HCT116 (cell line): ENCODE measurements around the gene RBKS. TPM values are rescaled to one million over a fixed set of nuclear protein-coding genes. Genes with fewer than 3 reads are reported as not detected.

ENCODE experiments used
- ATAC-seq: fragments of 200-7000 bp; cut with Tn5 transposase; 2 replicates; pipeline ENCODE4 v1.9.1; 2020; ENCODE audit warnings: mild to moderate bottlenecking, moderate library complexity
- BruUV-seq: library from RNA; stranded (reverse); fragments of 400-500 nt; replicated peaks from 2 replicates; lab custom pipeline; 2021; lab: Mats Ljungman, UMichigan
- CTCF ChIA-PET: fragments of 300-600 bp; sonication (Branson Sonifier 250); formaldehyde crosslinking; loops from one replicate; lab custom pipeline; 2021; ENCODE audit warnings: antibody characterized with exemption; lab: Charles Lee
- POLR2A ChIA-PET: fragments of 300-600, 350-600 bp; sonication (Branson Sonifier 250); formaldehyde crosslinking; loops from one replicate; lab custom pipeline; 2021; ENCODE audit warnings: antibody characterized with exemption; lab: Charles Lee
- RAD21 ChIA-PET, 2 experiments: fragments of 300-600 bp; sonication (Branson Sonifier 250); formaldehyde crosslinking; loops; one replicate each; lab custom pipeline; 2023; ENCODE audit warnings: low total read pairs in 2 of 2; ENCODE audit not compliant: uncharacterized antibody in 2 of 2, unreplicated experiment in 2 of 2, low non-redundant PET in 1 of 2; lab: Charles Lee
- DNase-seq: peaks from one replicate; pipeline ENCODE4 v3.0.0-alpha.2; 2010; ENCODE audit warnings: low read depth, low spot score
- H2AFZ ChIP-seq: fragments of 200-600 bp; shearing (Covaris generic), sonication (generic); 2 replicates; pipeline ENCODE4 v1.6.1; 2017; ENCODE audit warnings: low read depth, mixed run types, mixed read lengths, antibody characterized with exemption, low read length; ENCODE audit not compliant: poor library complexity, severe bottlenecking
- H3K27ac ChIP-seq: 2 replicates; pipeline ENCODE4 v1.5.1; 2012; ENCODE audit warnings: low read depth, low read length
- H3K27me3 ChIP-seq: fragments of 200-600 bp; sonication (generic); 2 replicates; pipeline ENCODE4 v1.6.1; 2016; ENCODE audit warnings: mixed run types, low read length, mixed read lengths; ENCODE audit not compliant: insufficient read depth
- H3K36me3 ChIP-seq, 2 experiments: fragments of 200-500 bp in 1 of 2; fragments of 200-600 bp in 1 of 2; sonication (Bioruptor generic) in 1 of 2; sonication (generic) in 1 of 2; 2 replicates each; pipeline versions ENCODE4 v1.5.1 to v1.6.1; 2014 to 2016; ENCODE audit warnings: low read length in 2 of 2, inconsistent platforms in 1 of 2, mixed read lengths in 1 of 2, mixed run types in 1 of 2; ENCODE audit not compliant: insufficient read depth in 2 of 2, control insufficient read depth in 1 of 2
- H3K4me1 ChIP-seq, 2 experiments: fragments of 200-600 bp in 1 of 2; sonication (generic) in 1 of 2; 2 replicates each; pipeline versions ENCODE4 v1.5.1 to v1.6.1; 2012 to 2017; ENCODE audit warnings: low read length in 2 of 2, inconsistent platforms in 1 of 2, mild to moderate bottlenecking in 1 of 2, mixed read lengths in 1 of 2, mixed run types in 1 of 2, moderate library complexity in 1 of 2; ENCODE audit not compliant: insufficient read depth in 2 of 2, control insufficient read depth in 1 of 2
- H3K4me2 ChIP-seq: fragments of 200-600 bp; sonication (generic); 2 replicates; pipeline ENCODE4 v1.6.1; 2017; ENCODE audit warnings: mixed run types, low read length, mixed read lengths
- H3K4me3 ChIP-seq, 2 experiments: fragments of 200-600 bp in 1 of 2; sonication (generic) in 1 of 2; replicated peaks in 1 of 2; 2 replicates each; pipeline ENCODE4 v1.5.1; 2011 to 2016; ENCODE audit warnings: low read length in 2 of 2, control low read depth in 1 of 2, low read depth in 1 of 2, mild to moderate bottlenecking in 1 of 2, mixed read lengths in 1 of 2, mixed run types in 1 of 2
- H3K79me2 ChIP-seq: fragments of 200-600 bp; sonication (generic); 2 replicates; pipeline ENCODE4 v1.6.1; 2017; ENCODE audit warnings: mild to moderate bottlenecking, mixed run types, low read length, moderate library complexity, mixed read lengths; ENCODE audit not compliant: insufficient read depth
- H3K9ac ChIP-seq: fragments of 200-600 bp; sonication (generic); 2 replicates; pipeline ENCODE4 v1.6.1; 2016; ENCODE audit warnings: low read length, mixed read lengths
- H3K9me2 ChIP-seq: fragments of 200-600 bp; sonication (generic), shearing (Covaris generic); 2 replicates; pipeline ENCODE4 v1.6.1; 2017; ENCODE audit warnings: mixed run types, mild to moderate bottlenecking, moderate library complexity; ENCODE audit not compliant: insufficient read depth
- H3K9me3 ChIP-seq, 2 experiments: fragments of 200-500 bp in 1 of 2; fragments of 200-600 bp in 1 of 2; sonication (Bioruptor generic) in 1 of 2; sonication (generic) in 1 of 2; 2 replicates each; pipeline ENCODE4 v1.6.1; 2014 to 2017; ENCODE audit warnings: low read length in 2 of 2, mixed read lengths in 2 of 2, inconsistent platforms in 1 of 2, low read depth in 1 of 2, mild to moderate bottlenecking in 1 of 2, mixed run types in 1 of 2, moderate library complexity in 1 of 2; ENCODE audit not compliant: control insufficient read depth in 1 of 2, insufficient read depth in 1 of 2
- H4K20me1 ChIP-seq: fragments of 200-600 bp; sonication (generic), shearing (Covaris generic); 2 replicates; pipeline ENCODE4 v1.6.1; 2017; ENCODE audit warnings: mixed run types, mild to moderate bottlenecking, moderate library complexity; ENCODE audit not compliant: insufficient read depth
- CBX3 ChIP-seq: IDR thresholded peaks from 2 replicates; pipeline ENCODE4 v1.6.1; 2012; ENCODE audit warnings: low read depth
- FOSL1 ChIP-seq: IDR thresholded peaks from 2 replicates; pipeline ENCODE4 v1.6.1; 2012; ENCODE audit warnings: low read depth
- SIN3A ChIP-seq: IDR thresholded peaks from 2 replicates; pipeline ENCODE4 v1.6.1; 2012; ENCODE audit warnings: low read depth
- TCF7L2 ChIP-seq: IDR thresholded peaks from 2 replicates; pipeline ENCODE4 v1.7.0; 2011; ENCODE audit warnings: borderline replicate concordance, inconsistent platforms; ENCODE audit not compliant: insufficient read depth, insufficient read length; ENCODE audit errors: extremely low read depth
- intact Hi-C: fragments of 100-400 bp; cut with micrococcal nuclease; formaldehyde crosslinking; loops from 2 replicates; pipeline ENCODE4 v1.10.0; 2022
- total RNA-seq: library from RNA; stranded (reverse); gene quantifications from one replicate; pipeline ENCODE4 v1.2.1, GENCODE V29; 2021; ENCODE audit not compliant: unreplicated experiment

Gene RBKS
- total RNA-seq, 1 experiment from 2014 or later: 2.4 TPM

DNA sequence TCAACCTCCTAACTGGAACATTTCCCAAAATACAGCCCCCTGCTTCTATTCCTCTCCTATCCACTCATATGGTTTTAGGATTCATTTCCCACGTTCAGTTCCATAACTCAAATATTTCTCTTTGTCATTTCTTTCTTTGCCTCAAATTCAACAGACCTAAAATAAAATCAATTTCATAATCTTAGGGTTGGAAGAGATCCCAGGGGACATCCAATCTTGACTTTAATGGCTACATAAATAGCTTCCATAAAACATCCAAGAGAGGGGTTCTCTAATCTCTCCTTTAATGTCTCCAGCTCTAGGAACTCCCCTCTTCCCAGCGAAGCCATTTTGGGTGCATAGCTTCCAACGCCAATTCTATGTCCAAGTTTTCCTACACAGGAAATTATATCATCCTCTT is 33.8 kb downstream of the RBKS start:
- no peak overlapping the region for H3K9ac ChIP-seq
- TF ChIP-seq SIN3A (no peak), CBX3 (no peak)
- H3K4me1 ChIP-seq: peaks cover 0 to 3% of the 10 kb centered on the region in 2 experiments; a peak in 1 of 4 replicates
- ATAC-seq (no peak), DNase-seq (no peak)
- no peaks in the 10 kb centered on the region for H3K36me3 ChIP-seq
- no peak overlapping the region for H3K27ac ChIP-seq
- intact Hi-C loops: no loop called here
- ChIA-PET RAD21 (no interaction called here), POLR2A (no interaction called here), CTCF (no interaction called here)
- no peak overlapping the region for H3K4me2 ChIP-seq
- no peak overlapping the region for H3K4me3 ChIP-seq
- H4K20me1 ChIP-seq: no peaks in the 10 kb centered on the region
- 0 out of 4 replicates have a peak, but pooled peaks cover 0 to 5% of the 10 kb centered on the region in 2 experiments for H3K9me3 ChIP-seq
- H3K79me2 ChIP-seq: no peaks in the 10 kb centered on the region
- no TSS peak for BruUV-seq
- no peaks in the 10 kb centered on the region for H3K27me3 ChIP-seq
- no peak overlapping the region for H2AFZ ChIP-seq
- H3K9me2 ChIP-seq: no peaks in the 10 kb centered on the region

DNA sequence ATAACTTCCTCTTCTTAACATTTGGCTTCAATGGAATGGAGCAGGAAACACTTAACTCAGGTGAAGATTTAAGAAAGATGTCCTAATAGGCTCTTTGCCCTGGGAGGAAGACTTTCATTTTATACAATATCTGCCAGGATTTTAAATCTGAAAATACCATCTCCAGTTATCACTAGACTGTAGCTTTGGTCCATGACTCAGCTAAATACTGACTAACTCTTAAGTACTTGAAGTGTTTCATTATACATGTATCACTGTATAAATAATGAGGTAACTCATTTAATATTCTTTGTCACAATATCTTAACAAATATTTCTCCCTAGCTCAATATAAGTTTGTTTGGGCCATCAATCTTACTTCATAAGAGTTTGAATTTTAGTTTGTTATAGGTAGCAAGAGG is 34.7 kb downstream of the RBKS start:
- DNase-seq (no peak), ATAC-seq (no peak)
- no peaks in the 10 kb centered on the region for H3K79me2 ChIP-seq
- H3K27me3 ChIP-seq: no peaks in the 10 kb centered on the region
- H3K4me3 ChIP-seq: no peak overlapping the region
- ChIA-PET RAD21 (no interaction called here), CTCF (no interaction called here), POLR2A (no interaction called here)
- H3K4me1 ChIP-seq: peaks cover 0 to 3% of the 10 kb centered on the region in 2 experiments; a peak in 1 of 4 replicates
- H3K36me3 ChIP-seq: no peaks in the 10 kb centered on the region
- H3K9ac ChIP-seq: no peak overlapping the region
- no peak for TF ChIP-seq TCF7L2
- 0 out of 2 replicates have a peak, but pooled peaks have one; percentile 10 for TF ChIP-seq FOSL1
- no peak overlapping the region for H3K27ac ChIP-seq
- BruUV-seq: no TSS peak
- intact Hi-C loops: no loop called here
- H2AFZ ChIP-seq: peak overlapping the region; percentile 17
- H4K20me1 ChIP-seq: no peaks in the 10 kb centered on the region
- H3K9me3 ChIP-seq: 0 out of 4 replicates have a peak, but pooled peaks cover 0 to 5% of the 10 kb centered on the region in 2 experiments
- no peak overlapping the region for H3K4me2 ChIP-seq
- no peaks in the 10 kb centered on the region for H3K9me2 ChIP-seq
